Measurements from ENCODE around the gene GALNS. TPM values are rescaled to one million over a fixed set of nuclear protein-coding genes. Genes with fewer than 3 reads are reported as not detected.

GALNS gene, protein sequence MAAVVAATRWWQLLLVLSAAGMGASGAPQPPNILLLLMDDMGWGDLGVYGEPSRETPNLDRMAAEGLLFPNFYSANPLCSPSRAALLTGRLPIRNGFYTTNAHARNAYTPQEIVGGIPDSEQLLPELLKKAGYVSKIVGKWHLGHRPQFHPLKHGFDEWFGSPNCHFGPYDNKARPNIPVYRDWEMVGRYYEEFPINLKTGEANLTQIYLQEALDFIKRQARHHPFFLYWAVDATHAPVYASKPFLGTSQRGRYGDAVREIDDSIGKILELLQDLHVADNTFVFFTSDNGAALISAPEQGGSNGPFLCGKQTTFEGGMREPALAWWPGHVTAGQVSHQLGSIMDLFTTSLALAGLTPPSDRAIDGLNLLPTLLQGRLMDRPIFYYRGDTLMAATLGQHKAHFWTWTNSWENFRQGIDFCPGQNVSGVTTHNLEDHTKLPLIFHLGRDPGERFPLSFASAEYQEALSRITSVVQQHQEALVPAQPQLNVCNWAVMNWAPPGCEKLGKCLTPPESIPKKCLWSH
- 40.9 and 50.5 TPM in 2 replicates for total RNA-seq

DNA sequence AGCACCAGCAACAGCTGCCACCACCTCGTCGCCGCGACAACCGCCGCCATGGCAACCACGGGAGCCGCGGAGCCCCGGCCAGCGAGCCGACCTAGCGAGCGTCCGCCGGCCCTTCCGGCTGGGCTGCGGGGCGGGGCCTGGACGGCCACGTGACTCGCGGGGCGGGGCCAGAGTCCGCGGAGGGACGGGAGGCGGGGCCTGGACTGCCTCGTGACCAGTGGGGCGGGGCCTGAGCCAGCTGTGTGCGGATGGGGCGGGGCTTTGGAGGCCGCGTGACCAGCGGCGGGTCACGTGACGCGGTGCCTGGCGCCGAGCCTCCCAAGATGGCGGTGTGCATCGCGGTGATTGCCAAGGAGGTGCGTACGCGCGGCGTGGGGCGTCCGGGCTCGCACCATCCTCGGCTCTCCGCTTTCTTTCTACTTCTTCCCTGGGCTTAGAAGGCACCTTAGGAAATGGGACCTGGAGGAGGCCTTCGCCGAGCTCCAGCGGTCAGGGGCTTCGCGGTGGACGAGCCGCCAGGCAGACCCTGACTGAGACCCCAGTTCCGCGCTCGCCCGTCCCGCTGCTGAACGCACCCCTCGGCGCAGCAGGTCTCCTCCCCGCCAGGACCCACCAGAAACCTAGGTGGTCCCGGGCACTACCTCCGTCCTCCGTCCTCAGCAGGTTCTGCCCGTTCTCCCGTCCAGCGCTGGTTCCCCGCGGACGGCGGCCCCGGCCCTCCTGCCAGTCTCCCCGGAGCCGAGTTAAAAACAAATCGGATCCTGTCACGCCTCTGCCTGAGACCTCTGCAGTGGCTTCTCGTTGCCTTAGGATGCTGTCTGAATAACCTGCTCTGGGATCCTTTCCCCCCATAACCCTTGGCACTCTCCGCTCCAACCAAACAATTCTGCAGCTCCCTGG lies at the start of gene GALNS, which contains the start of gene TRAPPC2L:
Gene GALNS, minus strand, starts transcription at position 120 of the 900 bp plus-strand sequence. Its CDS starts 70 bp downstream, at position 50.
Gene TRAPPC2L, plus strand, starts transcription at position 300 of the 900 bp plus-strand sequence. Its CDS starts 24 bp downstream, at position 324.

DNA sequence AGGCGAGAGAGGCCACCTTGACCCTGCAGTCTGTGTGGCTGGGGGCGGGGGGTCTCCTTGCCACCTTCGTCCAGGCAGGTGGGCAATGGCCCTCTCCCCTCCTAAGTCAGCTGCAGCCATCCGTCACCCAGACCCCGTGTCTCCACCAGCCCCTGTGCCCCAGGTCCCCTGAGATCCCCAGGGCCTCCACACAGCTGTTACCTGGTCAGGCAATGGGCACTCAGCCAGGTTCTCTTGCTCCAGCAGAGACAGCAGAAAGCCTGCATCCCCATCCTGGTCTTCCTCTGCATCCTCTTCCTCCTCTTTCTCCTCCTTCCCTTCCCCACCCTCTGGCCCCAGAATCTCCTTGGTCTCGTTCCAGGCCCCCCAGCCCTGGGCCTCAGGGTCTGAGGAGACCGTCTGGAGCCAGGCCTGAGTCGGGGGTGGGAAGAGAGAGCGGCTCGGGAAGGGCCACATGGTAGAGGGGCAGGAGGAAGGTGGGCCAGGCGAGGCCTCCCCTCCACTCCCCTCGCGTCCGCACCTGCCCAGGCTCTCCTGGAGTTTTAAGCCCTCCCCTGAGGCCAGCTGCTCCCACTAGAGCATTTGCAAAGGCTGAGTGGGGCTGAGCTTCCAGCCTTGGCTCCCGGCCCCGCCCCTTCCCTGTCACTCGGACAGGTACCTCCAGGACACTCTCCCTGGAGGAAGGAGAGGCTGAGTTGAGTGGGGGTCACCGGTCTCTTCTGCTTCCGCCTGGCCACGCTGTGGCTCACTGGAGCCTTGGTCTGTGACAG lies 9.6 kb upstream of the GALNS start, which contains the start of gene PABPN1L:
Gene PABPN1L, minus strand, starts transcription at position 510 of the 770 bp plus-strand sequence. Its CDS starts 54 bp downstream, at position 456.

DNA sequence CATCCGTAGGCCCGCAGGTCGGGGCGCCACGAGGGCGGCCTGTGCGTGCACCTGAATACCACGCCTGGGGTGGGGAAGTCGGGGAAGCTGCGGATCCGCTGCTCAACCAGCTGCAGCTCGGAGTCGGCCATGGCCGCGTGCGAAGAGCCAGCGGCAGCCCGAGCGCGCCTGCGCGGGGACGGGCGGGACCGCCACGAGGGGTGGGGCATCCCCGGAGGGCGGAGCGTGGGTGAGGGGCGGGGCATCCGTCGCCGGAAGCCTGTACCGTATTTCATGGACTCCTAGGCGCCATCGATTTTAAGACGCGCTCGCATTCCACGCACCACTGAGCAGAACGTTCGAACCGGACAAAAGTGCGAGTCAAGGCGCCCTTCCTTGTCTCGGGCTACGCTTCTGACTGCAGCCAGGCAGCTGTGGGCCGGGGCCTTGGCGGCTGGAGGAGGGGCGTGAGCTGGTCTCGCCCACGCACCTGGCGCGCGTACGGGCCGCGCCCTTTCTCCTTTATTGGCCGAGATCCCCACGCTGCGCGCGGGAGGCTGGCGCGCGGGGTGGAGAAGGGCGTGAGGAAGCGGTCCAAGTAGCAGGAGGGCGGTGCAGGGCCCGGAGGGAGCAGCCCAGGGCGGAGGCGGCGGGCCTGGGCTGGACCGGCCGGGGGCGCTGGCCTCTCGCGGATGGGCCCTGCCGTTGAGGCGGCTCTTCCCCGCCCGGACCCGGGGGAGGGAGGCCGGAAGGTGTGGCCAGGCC lies 44.8 kb downstream of the GALNS start, which contains the start of gene APRT:
Gene APRT, minus strand, starts transcription at position 160 of the 744 bp plus-strand sequence. Its CDS starts 29 bp downstream, at position 131.

DNA sequence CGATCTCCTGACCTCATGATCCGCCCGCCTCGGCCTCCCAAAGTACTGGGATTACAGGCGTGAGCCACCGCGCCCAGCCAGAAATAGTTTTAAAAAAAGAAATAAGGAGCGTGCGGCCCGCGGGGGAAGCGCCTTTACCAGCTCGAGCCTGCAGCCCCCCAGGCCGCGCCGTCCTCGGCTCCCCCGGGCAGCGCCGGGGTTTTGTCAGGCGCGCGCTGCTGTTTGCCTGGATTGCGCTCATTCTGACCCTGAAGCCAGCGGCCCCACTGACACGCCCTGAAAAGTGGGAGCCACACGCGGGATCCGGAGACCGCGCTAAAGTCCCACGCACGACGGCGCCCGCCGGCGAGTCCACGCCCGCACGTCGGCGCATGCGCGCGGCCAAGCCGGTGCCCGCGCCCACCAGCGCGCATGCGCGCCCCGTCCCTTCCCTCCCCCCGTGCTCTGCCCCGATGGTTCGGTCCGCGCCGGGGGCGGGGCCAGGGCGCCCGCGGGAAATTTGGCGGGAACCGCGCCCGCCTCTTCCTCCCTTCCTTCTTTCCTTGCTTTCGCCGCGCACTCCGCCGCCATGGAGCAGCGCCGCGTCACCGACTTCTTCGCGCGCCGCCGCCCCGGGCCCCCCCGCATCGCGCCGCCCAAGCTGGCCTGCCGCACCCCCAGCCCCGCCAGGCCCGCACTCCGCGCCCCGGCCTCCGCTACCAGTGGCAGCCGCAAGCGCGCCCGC lies 53.3 kb downstream of the GALNS start, which contains the start of gene CDT1:
Gene CDT1, plus strand, starts transcription at position 526 of the 724 bp plus-strand sequence. Its CDS starts 43 bp downstream, at position 569.

DNA sequence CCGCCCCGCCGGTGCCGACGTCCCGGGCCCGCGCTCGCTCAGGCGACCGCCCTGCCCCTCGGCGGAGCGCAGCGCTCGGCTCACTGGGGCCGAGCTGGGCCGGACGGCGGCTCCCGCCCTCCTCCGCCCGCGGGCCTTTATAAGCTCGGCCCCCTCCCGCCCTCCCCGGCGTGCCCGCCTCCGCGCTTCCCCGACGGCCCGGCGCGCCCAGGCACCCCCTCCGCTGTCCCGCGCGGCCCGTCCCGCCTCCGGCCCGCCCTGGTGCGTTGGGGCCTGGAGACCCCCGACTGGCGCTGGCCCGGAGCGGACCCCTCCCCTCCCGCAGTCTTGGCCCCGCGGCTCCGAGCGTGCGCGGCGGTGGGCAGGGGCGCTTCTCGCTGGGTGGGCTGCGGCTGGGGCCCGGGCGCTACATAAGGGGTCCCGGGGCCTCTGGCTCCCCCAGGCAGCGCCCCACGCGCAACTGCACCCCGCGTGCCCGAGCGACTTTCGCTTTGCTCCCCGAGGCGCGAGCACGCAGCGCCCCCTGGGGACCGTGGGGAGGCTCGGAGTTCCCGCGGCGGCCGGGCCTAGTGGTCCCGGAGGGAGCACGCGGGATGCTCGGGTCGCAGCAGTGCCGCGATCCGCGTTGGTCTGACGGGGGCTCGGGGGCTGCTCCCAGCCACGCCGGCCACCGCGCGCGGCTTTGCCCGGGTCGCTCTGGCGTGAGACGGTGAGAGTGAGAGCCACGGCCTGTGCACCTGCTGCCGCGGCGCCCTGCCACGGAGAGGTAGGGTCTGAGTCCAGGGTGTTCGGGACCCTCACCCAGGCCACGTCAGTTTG lies 71.4 kb downstream of the GALNS start, which contains the start of gene PIEZO1:
Gene PIEZO1, minus strand, starts transcription at position 115 of the 819 bp plus-strand sequence. CDS start 256 bp downstream, outside the sequence.

Other genes with a start within 250 kb of the GALNS start
- not detected in 2 replicates for gene IL17C, start 218.4 kb downstream of the GALNS start, total RNA-seq
- gene CYBA, start 205.9 kb downstream of the GALNS start, total RNA-seq: 112 and 228 TPM in 2 replicates
- 111 and 124 TPM in 2 replicates for gene MVD, start 193.9 kb downstream of the GALNS start, total RNA-seq
- gene SNAI3, start 170.4 kb downstream of the GALNS start, total RNA-seq: 0.12 TPM in 1 of 2 replicates, not detected in the other
- 14.6 and 15.4 TPM in 2 replicates for gene RNF166, start 150.5 kb downstream of the GALNS start, total RNA-seq
- gene CTU2, start 150.4 kb downstream of the GALNS start, total RNA-seq: 20.1 and 21.4 TPM in 2 replicates
- 135 and 158 TPM in 2 replicates for gene PIEZO1, start 71.7 kb downstream of the GALNS start, total RNA-seq
- gene CDT1, start 53.2 kb downstream of the GALNS start, total RNA-seq: 1.2 and 2.8 TPM in 2 replicates
- gene APRT, start 45.0 kb downstream of the GALNS start, total RNA-seq: 39.3 and 50.5 TPM in 2 replicates
- 41.2 and 43.8 TPM in 2 replicates for gene TRAPPC2L, start 180 bp upstream of the GALNS start, total RNA-seq
- not detected in 2 replicates for gene PABPN1L, start 9.7 kb upstream of the GALNS start, total RNA-seq
- gene CBFA2T3, start 120.3 kb upstream of the GALNS start, total RNA-seq: under 0.01 and 0.16 TPM in 2 replicates
- 25.3 and 34.1 TPM in 2 replicates for gene ACSF3, start 236.9 kb upstream of the GALNS start, total RNA-seq